Epidermal melanocyte (primary cell): Measurements from ENCODE around the gene THAP3.
"Not testable (repeated sequence)": the region's sequence is repeated elsewhere in the genome, so short reads cannot be mapped to it uniquely, and the experiment has no call there.

Experiments
- DNase-seq: peaks from one replicate; pipeline ENCODE4 v3.0.0; 2011; ENCODE audit warnings: low spot score; ENCODE audit not compliant: insufficient read length

The THAP3 gene

DNA sequence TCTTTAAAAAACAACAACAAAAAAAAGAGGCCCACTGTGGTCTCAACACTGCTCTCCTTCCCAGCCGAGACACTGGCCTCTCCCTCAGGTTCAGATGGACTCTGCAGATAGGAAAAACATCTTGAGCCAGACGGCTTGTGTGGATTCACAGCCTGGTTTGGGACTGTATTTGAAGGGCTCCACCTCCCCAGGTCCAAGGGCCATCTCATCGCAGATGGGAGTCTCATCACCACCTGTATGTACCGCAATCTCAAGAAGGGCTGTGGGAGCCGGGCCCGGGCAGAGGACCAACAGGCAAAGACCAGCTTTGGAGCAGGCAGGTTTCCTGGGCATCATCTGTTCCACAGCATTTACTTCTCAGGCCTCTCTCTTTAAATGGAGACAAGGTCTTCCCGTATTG lies 34.6 kb upstream of the THAP3 start:
- DNase-seq, result no peak

DNA sequence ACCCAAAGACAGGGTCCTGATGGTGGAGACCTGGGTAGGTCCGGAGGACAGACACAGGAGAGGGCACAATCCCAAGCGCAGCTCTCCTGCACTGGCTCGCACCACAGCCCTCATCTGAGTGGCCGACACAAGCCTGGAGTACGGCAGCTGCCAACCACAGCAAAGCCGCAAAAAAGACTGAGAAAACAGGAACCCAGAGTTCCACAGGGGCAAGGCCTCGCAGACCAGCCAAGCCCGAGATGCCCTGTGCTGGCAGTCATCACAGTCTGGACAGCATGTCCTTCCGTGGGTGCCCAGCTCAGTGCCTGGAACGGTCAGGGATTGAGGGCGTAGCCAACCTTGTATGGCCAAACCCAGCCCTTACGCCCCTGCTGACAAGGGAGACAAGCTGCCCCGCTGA lies 33.4 kb upstream of the THAP3 start:
- no peak for DNase-seq

DNA sequence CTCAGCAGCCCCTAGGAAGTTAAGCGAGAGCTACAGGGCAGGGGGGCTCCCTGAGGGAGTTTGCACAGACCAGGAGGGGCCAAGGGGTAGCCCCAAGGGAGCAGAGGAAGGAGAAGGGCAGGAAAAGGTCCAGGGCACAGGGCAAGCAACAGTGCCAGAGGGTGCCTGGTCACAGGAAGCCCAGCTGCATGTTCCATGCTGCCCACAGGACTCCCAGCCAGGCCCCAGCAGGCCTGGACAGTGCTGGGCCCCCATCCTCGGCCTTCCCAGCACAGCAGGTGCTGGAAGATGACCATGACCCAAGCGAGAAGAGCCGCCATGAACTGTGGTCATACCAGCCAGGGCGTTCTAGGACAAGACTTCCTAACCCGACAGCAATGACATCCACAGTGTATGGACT lies 33.0 kb upstream of the THAP3 start:
- DNase-seq, result no peak

DNA sequence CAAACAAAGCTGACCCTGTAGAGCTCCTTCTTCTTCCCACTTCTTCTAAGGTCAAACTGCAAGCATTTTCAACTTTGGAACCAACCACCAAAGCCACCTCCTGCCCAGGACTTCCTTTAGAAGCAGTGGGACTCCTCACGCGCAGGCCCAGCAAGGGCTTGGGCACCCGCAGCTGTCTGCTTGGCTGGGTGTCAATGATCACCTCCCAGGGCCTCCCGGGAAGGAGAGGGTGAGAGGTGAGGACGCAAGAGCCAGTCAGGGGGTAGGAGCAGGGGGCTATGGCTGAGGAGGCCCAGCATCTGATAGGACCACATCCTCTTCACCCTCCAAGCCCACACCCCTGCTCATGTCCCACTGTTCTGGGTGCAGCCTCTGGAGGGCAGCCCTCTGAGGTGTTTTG lies 32.2 kb upstream of the THAP3 start:
- DNase-seq, result no peak

DNA sequence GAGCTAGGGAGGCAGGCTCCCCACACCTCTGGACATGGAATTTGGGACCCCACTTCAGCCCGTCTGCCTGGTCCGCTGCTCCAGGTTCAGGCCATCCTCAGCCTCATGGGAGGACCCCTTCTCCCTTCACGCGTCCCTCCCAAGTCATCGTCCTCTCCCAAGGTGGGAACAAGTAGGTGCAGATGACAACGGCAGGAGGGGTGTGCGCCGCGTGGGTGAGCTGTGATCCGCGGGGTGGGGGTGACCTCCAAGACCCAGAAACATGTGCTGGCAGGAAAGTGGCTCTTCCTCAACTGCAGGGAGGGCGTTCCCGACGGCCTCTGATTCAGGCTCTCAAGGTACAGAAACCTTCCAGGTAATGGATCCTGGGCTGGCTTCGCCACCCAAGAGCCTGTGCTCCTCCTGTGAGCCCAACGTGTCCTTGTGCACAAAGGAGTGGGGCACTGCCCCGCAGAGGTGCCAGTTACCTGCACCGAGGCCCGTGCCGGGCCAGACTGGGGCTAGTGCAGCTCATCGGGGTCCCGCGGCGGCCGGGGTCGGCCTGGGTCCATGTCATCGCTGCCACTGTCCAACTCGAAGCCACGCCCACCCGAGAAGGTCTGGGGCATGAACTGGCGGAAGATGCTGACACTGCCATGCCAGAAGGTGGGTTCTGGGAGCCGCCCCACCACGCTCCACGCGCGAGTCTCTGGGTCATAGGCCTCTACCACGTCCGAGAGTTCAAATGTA lies 31.6 kb upstream of the THAP3 start:
- no peak for DNase-seq

DNA sequence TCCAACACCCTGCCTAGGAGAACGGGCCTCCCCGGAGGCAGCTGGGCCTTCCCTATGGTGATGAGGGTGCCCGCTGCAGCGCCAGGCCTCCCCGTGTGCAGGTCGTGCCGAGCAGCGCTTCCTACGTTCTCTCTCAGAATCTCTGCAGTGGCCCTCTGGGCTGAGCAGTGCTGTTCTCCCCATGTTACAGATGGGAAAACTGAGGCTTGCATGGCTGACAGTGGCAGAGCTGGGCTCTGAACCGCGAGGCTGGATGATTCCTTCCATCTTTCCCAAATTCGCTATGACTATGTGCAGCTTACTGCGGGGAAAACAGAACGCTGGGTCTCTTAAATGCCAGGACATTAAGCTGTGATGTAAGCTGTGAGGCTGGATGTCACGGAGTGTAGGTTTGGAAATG lies 30.9 kb upstream of the THAP3 start:
- no peak for DNase-seq

DNA sequence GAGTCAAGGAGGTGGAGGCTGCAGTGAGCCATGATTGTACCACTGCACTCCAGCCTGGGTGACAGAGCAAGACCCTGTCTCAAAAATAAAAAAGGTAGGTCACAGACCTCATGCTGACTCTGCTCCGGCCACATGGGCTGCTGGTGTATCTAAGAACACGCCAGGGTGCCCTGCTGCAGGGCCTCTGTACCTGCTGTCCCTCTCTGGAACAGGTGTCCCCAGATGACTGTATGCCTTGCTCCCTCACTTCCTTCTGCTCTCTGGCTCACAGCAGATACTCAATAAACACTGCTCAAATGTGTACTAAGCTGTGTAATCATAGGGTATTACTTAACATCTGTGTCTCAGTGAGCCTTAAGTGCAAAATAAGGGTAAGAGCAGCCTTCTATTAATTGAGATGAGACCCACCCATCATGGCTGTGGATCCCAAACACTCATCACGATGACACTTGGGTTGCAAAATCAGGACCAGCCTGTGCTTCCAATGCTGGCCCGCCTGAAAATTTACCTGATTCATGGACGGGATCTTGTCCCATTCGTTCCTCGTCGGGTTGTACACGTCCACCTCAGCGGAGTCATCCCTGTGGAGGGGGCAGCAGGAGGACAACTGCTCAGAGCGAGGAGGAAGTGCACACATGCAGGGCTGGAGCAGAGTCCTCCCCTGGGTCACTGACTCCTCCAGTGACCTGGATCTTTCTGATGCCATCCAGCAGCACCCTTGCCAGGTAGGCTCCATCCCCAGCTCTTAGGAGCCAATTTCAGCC lies 29.5 kb upstream of the THAP3 start:
- no peak for DNase-seq

DNA sequence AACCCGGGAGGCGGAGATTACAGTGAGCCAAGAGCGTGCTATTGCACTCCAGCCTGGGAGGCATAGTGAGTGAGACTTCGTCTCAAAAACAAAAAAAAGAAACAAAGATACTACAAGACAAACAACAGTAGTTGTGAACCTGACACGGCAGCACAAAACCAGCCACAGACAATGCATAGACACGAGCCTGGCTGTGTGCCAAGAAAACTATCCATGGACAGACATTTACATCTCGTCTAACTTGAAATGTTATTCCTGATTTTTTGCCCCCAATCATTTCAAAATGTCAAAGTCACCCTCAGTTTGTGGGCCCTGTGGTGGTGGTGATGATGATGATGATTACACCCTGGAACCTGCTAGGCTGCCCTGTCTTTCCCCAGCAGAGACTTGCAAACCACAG lies 28.3 kb upstream of the THAP3 start:
- no peak for DNase-seq

DNA sequence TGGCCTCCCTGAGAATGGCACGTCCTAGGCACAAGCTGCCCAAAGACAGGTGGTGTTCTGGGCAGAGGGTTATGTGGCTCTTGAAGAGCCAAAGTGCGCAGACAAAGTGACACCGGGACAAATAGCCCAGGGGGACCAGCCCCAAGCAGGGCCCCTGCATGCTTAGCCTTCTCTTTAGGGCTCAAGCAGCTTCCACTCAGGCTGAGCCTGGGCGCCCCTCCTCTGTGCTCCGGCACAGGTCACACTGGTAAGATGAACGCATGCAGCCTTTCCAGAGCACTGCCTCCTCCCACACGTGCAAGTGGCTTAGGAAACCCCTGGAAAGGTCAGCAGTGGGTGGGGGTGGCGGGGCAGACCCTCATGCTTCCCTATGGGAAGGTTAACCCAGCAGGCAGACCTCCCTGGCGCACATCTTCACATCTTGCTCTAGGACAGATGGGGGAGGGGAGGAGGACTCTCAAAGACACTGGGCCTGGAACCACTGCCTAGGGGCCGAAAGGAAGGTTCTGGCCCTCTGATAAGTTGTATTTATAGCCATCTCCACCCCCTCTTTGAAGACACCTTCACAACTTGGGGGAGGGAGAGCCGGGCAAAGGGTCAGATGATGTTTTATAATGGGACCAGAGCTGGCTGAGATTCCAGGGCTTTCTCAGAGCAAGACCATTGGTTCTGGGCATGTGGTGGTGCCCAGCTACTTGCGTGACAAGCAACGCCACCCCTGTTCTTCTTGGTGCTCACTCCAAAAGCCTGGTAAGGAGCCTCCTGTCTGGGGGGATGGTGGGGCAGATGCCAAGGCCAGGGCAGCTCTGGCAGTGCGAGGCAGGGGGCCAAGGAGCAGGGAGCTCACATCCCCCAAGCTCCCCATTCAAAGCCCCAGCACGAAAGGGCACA lies 27.5 kb upstream of the THAP3 start:
- no peak for DNase-seq

DNA sequence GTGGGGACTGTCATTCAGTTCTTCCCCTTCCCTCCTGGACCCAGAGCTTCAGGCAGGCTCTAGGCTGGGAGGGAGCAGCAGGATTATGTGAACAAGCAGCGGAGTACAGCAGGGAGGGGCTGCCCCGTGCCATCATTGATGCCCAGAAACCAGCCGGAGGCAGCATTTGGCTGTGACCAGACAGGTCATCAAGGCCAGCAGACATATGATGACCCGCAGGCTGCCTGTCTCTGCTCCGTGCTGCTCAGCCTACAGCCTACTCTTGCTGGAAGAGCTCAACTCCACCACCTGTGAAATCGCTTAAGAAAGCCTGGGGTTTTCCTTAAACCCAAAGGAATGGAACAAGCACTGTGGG lies 26.9 kb upstream of the THAP3 start:
- no peak for DNase-seq

DNA sequence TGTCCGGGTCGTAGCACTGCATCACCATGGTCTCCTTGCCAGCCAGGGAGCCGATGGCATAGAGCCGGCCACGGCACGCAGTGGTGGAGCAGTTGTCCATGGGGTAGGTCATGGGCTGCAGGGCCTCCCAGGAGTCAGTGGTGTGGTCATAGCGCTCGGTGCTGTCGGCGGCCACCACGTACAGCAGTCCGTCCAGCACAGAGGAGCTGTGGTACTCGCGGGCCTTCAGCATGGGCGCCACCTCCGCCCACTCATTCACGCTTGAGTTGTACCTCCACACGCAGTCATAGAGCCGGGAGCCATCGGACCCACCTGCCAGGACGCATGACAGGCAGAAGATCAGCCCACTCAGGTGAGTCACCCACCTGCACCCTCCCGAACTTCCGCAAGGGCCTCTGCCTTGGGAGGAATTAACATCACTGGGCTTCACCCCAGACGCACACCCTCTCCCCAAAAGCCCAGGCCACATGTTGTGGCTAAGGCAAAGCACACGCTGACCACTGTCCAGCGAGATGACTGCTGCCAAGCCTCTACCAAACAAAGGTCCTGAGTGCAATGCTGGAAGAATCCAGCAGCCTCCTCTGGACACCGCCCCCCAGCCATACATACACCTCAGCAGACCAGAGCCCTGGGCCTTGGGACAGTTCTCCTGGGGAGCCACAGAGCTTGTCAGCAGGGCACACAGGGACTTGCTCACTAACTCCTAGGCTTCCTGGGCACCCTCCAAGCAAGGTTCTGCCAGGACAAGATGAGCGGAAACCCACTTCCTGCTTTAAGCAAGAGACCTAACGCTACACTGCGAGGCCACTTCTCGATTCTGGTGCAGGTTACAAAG lies 25.3 kb upstream of the THAP3 start:
- no peak for DNase-seq

DNA sequence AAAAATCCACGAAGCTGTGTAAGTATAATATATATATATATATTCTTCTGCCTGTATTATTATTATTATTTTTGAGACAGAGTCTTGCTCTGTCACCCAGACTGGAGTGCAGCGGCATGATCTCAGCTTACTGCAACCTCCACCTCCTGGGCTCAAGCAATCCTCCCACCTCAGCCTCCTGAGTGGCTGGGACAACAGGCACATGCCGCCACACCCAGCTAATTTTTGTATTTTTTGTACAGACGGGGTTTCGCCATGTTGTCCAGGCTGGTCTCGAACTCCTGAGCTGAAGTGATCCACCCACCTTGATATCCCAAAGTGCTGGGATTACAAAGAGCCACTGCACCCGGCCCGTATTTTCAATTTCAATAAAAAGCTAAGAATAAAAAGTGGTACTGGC lies 24.7 kb upstream of the THAP3 start:
- not testable (repeated sequence) for DNase-seq

DNA sequence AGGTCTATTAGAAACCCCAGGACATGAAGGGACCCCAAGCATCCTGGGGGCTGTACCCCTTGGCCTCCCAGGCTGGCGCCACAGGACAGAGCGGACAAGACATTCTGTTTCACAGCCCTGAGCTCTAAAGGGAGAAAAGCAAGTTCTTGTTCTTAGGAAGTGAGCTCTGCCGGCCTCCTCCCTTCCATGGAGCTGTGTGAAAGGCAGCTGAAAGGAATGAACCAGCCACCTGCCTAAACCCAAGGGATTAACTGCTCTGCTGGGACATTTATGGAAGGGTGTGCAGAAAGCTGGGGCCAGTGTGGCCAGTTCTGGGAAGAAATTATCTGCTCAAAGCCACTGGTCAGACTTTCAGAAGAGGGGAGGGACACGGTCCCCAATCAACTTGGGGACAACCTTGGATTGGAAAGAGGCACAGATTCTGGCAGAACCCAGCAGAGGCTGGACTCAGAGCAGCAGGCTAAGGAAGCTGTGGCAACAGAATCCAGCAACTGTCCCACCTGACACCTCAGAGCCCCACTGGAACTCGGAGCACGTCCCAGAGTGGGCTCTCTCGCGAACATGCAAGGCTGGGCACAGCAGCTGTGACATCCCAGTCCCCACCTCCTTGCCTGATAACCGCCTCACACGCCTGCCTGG lies 24.1 kb upstream of the THAP3 start:
- DNase-seq, result no peak

DNA sequence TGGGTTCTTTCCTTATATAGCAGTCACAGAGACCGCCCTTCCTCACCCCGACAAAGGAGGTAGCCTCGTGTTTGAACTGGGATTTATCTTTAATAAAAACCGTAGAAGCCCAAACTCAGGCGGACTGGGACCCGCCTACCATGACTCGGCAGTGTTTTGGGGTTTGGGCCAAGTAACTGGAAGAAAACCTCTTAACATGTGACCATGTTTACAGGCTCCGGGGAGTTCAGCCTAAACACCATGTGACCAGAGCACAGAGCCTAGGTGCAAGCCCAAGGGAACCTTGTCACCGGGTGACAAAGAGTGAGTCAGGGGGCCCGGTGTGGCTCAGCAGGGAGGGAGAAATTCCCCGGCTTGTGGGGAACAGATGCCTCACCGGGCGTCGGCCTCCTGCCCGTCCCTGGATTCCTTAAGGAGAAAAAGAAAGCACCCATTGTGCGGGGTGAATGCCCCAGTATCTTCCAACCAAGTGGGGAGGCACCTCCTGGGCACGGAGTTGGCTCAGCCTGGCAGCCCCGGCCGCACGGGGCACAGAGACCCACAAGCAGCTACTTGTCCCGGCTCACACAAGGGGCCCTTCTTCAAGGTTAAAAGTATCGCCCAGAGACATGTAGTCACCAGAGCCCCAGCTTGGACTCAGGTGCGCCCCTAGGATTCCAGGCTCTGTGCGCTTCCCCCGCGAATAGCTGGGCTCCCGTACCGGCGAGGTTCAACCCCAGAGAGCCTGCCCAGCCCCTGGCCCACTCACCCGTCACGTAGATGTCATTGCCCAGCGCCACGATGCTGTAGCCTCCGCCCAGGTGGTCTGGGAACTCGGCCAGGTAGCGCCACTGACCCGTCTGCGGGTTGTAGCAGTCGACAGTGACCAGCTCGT lies 23.4 kb upstream of the THAP3 start:
- DNase-seq, result peak; percentile 87

DNA sequence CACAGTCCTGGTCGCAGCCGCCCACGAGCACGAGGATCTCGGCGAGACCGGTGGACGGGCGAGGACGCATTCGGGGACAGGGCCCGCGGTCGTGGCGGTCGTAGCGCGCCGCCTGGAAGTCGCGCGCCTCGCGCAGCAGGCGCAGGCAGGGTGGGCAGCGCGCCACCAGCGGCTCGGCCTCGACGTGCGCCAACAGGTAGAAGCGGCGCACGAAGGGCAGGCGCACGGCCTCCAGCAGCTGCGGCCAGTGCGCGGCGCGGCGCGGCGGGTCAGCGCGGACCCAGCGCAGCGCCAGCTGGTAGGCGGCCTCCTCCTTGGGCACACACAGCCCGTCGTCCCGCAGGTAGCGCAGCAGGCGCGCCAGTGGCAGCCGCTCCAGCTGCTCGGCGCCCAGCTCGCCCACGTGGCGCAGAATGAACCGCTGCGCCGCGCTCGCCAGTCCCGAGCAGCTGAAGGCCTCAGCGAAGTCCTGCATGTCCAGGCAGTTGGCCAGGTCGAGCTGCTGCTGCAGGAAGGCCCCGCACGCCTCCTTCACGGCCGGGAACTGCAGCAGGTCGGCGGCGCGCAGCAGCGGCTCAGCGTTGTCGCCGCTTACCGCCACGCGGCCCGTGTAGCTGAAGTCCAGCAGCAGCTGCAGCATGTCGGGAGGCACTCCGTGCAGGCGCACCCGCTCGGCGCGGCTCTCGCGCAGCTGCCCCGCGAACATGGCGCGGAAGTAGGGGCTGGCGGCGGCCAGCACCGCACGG lies 22.6 kb upstream of the THAP3 start:
- DNase-seq, result no peak

DNA sequence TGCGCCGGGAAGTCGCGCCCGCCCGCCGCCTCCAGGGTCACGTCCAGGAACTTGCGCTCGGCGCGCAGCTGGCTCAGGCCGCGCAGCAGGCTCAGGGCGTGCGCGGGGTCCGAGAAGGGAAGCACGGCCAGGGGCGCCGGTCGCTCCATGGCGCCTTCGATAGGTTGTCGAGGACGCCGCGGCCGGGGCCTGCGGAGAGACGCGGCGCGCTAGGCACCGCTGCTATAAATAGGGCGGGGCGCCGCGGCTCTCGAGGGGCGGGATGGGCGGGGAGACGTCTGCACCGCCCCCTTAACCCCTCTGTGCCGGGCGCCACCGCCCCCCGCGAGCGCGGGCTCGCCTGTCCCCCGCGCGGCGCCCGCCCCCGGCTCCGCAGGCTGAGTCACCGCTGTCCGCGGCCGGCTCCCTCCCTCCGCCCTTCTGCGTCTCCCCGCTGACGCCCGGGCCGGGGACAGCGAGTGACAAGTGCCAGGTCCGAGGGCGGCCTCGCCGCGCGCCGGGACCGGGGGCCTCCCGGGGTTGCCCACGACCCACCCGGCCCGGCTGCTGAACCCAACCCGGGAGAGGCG lies 21.9 kb upstream of the THAP3 start, which contains the start of gene KLHL21:
Gene KLHL21 (minus strand): TSS at position 201 of the 569 bp plus-strand sequence. CDS start 52 bp downstream, at position 149.
- peak; percentile 87 for DNase-seq

DNA sequence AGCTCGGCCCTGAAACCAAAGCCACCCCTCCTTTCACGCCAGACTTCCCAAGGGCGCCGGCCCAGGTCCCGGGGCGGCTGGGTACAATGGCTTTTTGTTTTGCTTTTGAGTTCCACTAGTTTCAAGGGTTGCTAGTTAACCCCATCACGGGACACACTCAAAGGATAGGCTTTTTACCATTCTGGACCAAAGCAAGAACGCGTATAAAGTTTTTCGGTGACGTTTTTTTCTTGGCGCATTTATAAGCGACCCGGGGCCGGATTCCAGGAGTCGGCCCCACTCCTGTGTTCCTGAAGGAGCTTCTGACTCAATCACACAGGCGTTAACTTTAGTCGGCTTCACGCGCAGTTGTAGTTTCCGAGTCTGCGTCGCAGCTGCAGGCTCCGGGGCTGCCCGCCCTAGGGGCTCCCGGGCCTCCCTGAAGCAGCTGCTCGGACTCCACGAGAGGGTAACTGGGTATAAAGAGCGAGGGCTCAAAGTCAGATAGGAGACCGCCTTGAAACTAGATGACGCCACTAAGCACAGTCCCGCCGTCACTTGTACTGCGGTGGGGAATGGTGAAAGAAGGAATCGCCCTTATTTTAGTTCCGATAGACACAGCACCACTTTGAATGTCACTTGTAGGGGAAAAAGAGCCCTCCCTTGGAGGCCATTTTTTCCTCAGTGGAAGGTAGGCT lies 21.3 kb upstream of the THAP3 start:
- DNase-seq, result peak; percentile 87
